Kidney (tissue), 22 donors: Measurements from ENCODE around the gene FRMD1. TPM values are rescaled to one million over a fixed set of nuclear protein-coding genes. Genes with fewer than 3 reads are reported as not detected.
A peak's percentile ranks its signal among the peaks of the same experiment; 100 is the strongest.

Experiments
- DNase-seq, 5 donors: peaks; one replicate each; pipeline ENCODE4 v3.0.0-alpha.2; 2013 to 2020
- FAIRE-seq: peaks from 2 replicates; lab custom pipeline; 2012; peaks lifted over from hg19 to GRCh38; lab: Jason Lieb, UNC
- H3K27ac ChIP-seq, 2 donors: one replicate each; pipeline ENCODE4 v1.7.0; 2013; ENCODE audit warnings: low read depth in 2 of 2, low read length in 2 of 2, inconsistent platforms in 1 of 2
- H3K27me3 ChIP-seq: one replicate; pipeline ENCODE4 v1.7.1; 2013; ENCODE audit warnings: low read length, inconsistent platforms; ENCODE audit not compliant: control insufficient read depth, insufficient read depth
- H3K36me3 ChIP-seq, 3 donors: one replicate each; pipeline versions ENCODE4 v1.7.0 to v1.7.1; 2013; ENCODE audit warnings: low read length in 3 of 3, control low read depth in 1 of 3, inconsistent platforms in 1 of 3; ENCODE audit not compliant: insufficient read depth in 3 of 3, control insufficient read depth in 2 of 3
- H3K4me1 ChIP-seq, 3 donors: one replicate each; pipeline versions ENCODE4 v1.7.0 to v1.7.1; 2013; ENCODE audit warnings: low read length in 3 of 3, inconsistent platforms in 1 of 3, low read depth in 1 of 3; ENCODE audit not compliant: control insufficient read depth in 2 of 3, insufficient read depth in 2 of 3
- H3K4me3 ChIP-seq, 3 donors: one replicate each; pipeline versions ENCODE4 v1.7.0 to v1.8.1; 2013; ENCODE audit warnings: low read length in 3 of 3, control low read depth in 1 of 3, inconsistent platforms in 1 of 3
- H3K9ac ChIP-seq, 3 donors: one replicate each; pipeline versions ENCODE4 v1.7.0 to v1.7.1; 2013; ENCODE audit warnings: low read length in 3 of 3, control low read depth in 1 of 3, inconsistent platforms in 1 of 3
- H3K9me3 ChIP-seq, 3 donors: one replicate each; pipeline versions ENCODE4 v1.7.0 to v1.7.1; 2013; ENCODE audit warnings: low read length in 3 of 3, control low read depth in 1 of 3, inconsistent platforms in 1 of 3; ENCODE audit not compliant: control insufficient read depth in 2 of 3, insufficient read depth in 1 of 3
- CTCF ChIP-seq: IDR thresholded peaks from 3 replicates; pipeline ENCODE4 v1.5.1; 2012; ENCODE audit warnings: mild to moderate bottlenecking, moderate library complexity, borderline replicate concordance; ENCODE audit not compliant: insufficient read depth; ENCODE audit errors: extremely low read depth
- intact Hi-C: fragments of 100-400 bp; cut with DNase I; formaldehyde crosslinking; loops from one replicate; pipeline ENCODE4 v1.11.1; 2022
- long read RNA-seq, 10 donors: library from polyadenylated mRNA in 1 of 10; unstranded in 1 of 10; transcript quantifications; one replicate each; pipeline ENCODE4 v2.0.0 and lab custom pipeline, GENCODE V29; 2021 to 2026
- polyA plus RNA-seq: library from polyadenylated mRNA; stranded (reverse); fragments of 350-450 nt; fragmentation: Illumina TruSeq; extraction: RNeasy Lipid Tissue Mini Kit (QIAGEN cat#74804); gene quantifications from one replicate; pipeline ENCODE4 v1.2.3, GENCODE V29; 2014; ENCODE audit warnings: low read depth, low replicate concordance; ENCODE audit not compliant: insufficient read depth
- total RNA-seq: library from RNA; stranded (reverse); fragmentation: NEBNext Ultra II Directional; extraction: Animal tissue kit (Norgen Biotek cat#: 25700); gene quantifications from one replicate; pipeline ENCODE4 v1.2.1, GENCODE V29; 2021
- donor health status: control.
- donor health status: control.
- donor health status: control.
- donor health status: control.
- donor health status: control.
- donor health status: DM: yes; HTN: yes; CAD: no.
- donor health status: Normal renal cell carcinoma (clear cell type).

Gene FRMD1
- 1.1 TPM for total RNA-seq
- polyA plus RNA-seq: 7.5 TPM
- long read RNA-seq, donor 1, partial matches to known transcripts: 6 of 6 reads
- long read RNA-seq, donor 1, other reads (novel, unspliced or antisense): 0 of 6 reads
- long read RNA-seq, donor 2: 0 reads
- long read RNA-seq, donor 3, partial matches to known transcripts: 0 of 1 reads
- long read RNA-seq, donor 3, other reads (novel, unspliced or antisense): 0 of 1 reads
- long read RNA-seq, donor 4: 0 reads
- long read RNA-seq, donor 5: 0 reads
- long read RNA-seq, donor 6, partial matches to known transcripts: 0 of 1 reads
- long read RNA-seq, donor 6, other reads (novel, unspliced or antisense): 0 of 1 reads
- long read RNA-seq, donor 7: 0 reads
- long read RNA-seq, donor 8: 0 reads
- long read RNA-seq, donor 9: 0 reads
- long read RNA-seq, donor 10, partial matches to known transcripts: 11 of 11 reads
- long read RNA-seq, donor 10, other reads (novel, unspliced or antisense): 0 of 11 reads

GRCh38 chr6:168078943-168079405 lies at the start of gene FRMD1:
Gene FRMD1 (minus strand): TSS chr6:168079212. CDS start chr6:168079094, 118 bp downstream.
- intact Hi-C loops: no loop called here
- H3K9ac ChIP-seq: peak within 1 kb of the TSS in 1 of 3 donors; percentile 35
- H3K4me1 ChIP-seq: peaks cover 0 to 15% (median 6%) of the 10 kb centered on the region in 3 donors
- peak in 4 of 5 donors; percentile 55 to 84 (median 71) for DNase-seq
- H3K36me3 ChIP-seq: peaks cover 6 to 10% (median 7%) of the 10 kb centered on the region in 3 donors
- peak within 1 kb of the TSS; percentile 73 to 86 for H3K27ac ChIP-seq
- H3K9me3 ChIP-seq: peaks cover 0 to 3% (median 0%) of the 10 kb centered on the region in 3 donors
- peak within 1 kb of the TSS; percentile 7 to 47 (median 10) for H3K4me3 ChIP-seq
- no peak for FAIRE-seq
- peaks cover 2% of the 10 kb centered on the region for H3K27me3 ChIP-seq
- TF ChIP-seq CTCF: no peak

DNA sequence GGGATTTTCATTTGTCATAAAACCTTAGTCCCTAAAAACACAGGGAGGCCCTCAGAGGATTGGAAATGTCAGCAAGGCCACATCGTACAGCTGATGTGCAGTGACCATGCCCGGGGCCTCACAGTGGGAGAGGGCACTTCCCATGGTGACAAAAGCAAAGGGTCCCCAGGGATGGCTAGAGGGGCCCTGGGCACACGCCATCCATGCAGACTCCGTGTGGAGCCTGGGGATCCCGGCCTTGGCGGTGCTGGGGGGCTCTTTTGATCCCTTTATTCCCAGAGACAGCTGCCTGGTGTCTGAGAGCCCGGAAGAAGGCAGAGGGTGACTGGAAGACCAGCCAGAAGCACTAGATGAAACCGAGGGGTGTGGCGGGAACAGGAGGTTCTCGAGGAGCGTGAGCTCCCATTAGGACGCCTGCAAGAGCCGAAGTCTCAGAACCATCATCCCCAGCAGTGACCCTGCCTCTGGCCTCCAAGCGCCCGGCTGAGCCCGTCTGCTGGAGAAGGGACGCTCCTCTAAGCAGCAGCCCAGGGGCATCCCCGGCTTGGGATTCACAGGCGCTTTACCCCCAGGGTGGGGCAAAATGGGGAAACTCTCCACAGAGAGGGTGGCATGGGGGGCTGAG lies 49.1 kb upstream of the FRMD1 start:
- H3K27me3 ChIP-seq: no peaks in the 10 kb centered on the region
- no peaks in the 10 kb centered on the region for H3K9me3 ChIP-seq
- peaks cover 0 to 3% (median 0%) of the 10 kb centered on the region in 3 donors for H3K4me1 ChIP-seq
- H3K27ac ChIP-seq: no peak overlapping the region
- intact Hi-C loops: no loop called here
- FAIRE-seq (no peak), DNase-seq (peak in 3 of 5 donors; percentile 3 to 60 (median 31))
- no peaks in the 10 kb centered on the region for H3K36me3 ChIP-seq
- no peak overlapping the region for H3K9ac ChIP-seq
- TF ChIP-seq CTCF: no peak
- no peak overlapping the region for H3K4me3 ChIP-seq

- Histone ChIP-seq H3K4me1 (peaks cover 0 to 1% (median 0%) of the 10 kb centered on the region in 3 donors), H3K4me3 (no peak overlapping the region), H3K9ac (no peak overlapping the region), H3K27ac (no peak overlapping the region), H3K36me3 (no peaks in the 10 kb centered on the region), H3K27me3 (no peaks in the 10 kb centered on the region), H3K9me3 (no peaks in the 10 kb centered on the region)
- no peak for TF ChIP-seq CTCF
- intact Hi-C loops: no loop called here
- DNase-seq: peak in 3 of 5 donors; percentile 5 to 62 (median 25)
- FAIRE-seq: no peak
These were observed 48.4 kb upstream of the FRMD1 start for GRCh38 chr6:168127384-168127868.
